Stimulated activated naive CD8-positive, alpha-beta T cell treated with anti-CD3 and anti-CD28 coated beads, Interleukin-15, amount 100 ng/mL, for 72 hours (primary cell): ENCODE data around the gene TLN1.

Experiments
- ATAC-seq: fragments of 150-1000 bp; cut with Tn5 transposase; 2 replicates; pipeline ENCODE4 v1.10.0; 2021; ENCODE audit warnings: mild to moderate bottlenecking, moderate library complexity
- DNase-seq, 2 donors: peaks; one replicate each; pipeline ENCODE4 v3.0.0; 2021 to 2022
- H3K27ac Mint-ChIP-seq, 2 donors: one replicate each; pipeline ENCODE4 v1.8.0; 2022; ENCODE audit warnings: mild to moderate bottlenecking in 2 of 2, mixed read lengths in 2 of 2, moderate library complexity in 2 of 2
- H3K27me3 Mint-ChIP-seq: one replicate; pipeline ENCODE4 v1.8.0; 2022; ENCODE audit warnings: mixed read lengths
- H3K4me1 Mint-ChIP-seq: one replicate; pipeline ENCODE4 v1.8.0; 2022; ENCODE audit warnings: mild to moderate bottlenecking, mixed read lengths
- H3K4me3 Mint-ChIP-seq, 2 donors: one replicate each; pipeline ENCODE4 v1.8.0; 2022; ENCODE audit warnings: mild to moderate bottlenecking in 2 of 2, mixed read lengths in 2 of 2, moderate library complexity in 1 of 2
- H3K9me3 Mint-ChIP-seq, 2 donors: one replicate each; pipeline ENCODE4 v1.8.0; 2022; ENCODE audit warnings: mixed read lengths in 2 of 2

TLN1 gene

DNA sequence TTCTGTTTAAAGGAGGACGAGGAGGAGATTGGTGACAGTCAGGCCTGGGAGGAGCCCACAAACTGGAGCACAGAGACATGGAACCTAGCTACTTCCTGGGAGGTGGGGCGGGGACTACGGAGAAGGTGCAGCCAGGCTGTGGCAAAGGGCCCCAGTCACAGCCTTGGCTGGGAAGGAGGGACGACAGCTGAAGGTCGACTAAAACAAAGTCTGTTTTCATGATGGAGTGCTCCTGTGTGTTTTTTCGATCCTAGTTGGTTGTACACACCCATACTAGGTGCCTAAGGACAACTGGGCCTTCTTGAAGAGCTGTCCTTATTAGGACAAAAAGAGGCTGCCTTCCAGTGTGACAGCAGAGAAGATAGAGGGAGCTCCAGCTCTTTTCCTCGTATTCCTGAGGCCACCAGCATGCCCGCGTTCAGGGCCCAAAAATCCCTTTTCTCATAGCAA is 71.0 kb downstream of the TLN1 start:
- Mint-ChIP-seq H3K9me3 (no peaks in the 10 kb centered on the region), H3K27ac (no peak overlapping the region), H3K4me3 (no peak overlapping the region), H3K4me1 (peaks cover 94% of the 10 kb centered on the region), H3K27me3 (no peaks in the 10 kb centered on the region)
- DNase-seq = no peak
- ATAC-seq = no peak

GRCh38 chr9:35659340-35659739 is 72.7 kb downstream of the TLN1 start:
- no peaks in the 10 kb centered on the region for H3K27me3 Mint-ChIP-seq
- H3K4me3 Mint-ChIP-seq = peak overlapping the region; percentile 76 to 92
- ATAC-seq (no peak), DNase-seq (no peak)
- peak overlapping the region in 1 of 2 donors; percentile 87 for H3K27ac Mint-ChIP-seq
- H3K9me3 Mint-ChIP-seq = no peaks in the 10 kb centered on the region
- peaks cover 84% of the 10 kb centered on the region for H3K4me1 Mint-ChIP-seq

- Mint-ChIP-seq H3K27ac (peak overlapping the region; percentile 78 to 100), H3K4me3 (peak overlapping the region; percentile 76 to 92), H3K27me3 (no peaks in the 10 kb centered on the region), H3K9me3 (no peaks in the 10 kb centered on the region), H3K4me1 (peaks cover 84% of the 10 kb centered on the region)
- ATAC-seq = peak; percentile 5
- DNase-seq = no peak
These were observed 73.1 kb downstream of the TLN1 start for GRCh38 chr9:35658968-35659220.

- Mint-ChIP-seq H3K27ac (peak within 1 kb of the TSS; percentile 98 to 100), H3K4me3 (peak within 1 kb of the TSS; percentile 76 to 92), H3K27me3 (no peaks in the 10 kb centered on the region), H3K4me1 (peaks cover 80% of the 10 kb centered on the region), H3K9me3 (no peaks in the 10 kb centered on the region)
- DNase-seq (peak; percentile 84 to 86), ATAC-seq (peak; percentile 65)
These were observed 73.6 kb downstream of the TLN1 start, which contains the start of gene CCDC107 for GRCh38 chr9:35658137-35658967. CCDC107 (plus strand) TSS chr9:35658292; CDS start chr9:35658380, 88 bp downstream.

DNA sequence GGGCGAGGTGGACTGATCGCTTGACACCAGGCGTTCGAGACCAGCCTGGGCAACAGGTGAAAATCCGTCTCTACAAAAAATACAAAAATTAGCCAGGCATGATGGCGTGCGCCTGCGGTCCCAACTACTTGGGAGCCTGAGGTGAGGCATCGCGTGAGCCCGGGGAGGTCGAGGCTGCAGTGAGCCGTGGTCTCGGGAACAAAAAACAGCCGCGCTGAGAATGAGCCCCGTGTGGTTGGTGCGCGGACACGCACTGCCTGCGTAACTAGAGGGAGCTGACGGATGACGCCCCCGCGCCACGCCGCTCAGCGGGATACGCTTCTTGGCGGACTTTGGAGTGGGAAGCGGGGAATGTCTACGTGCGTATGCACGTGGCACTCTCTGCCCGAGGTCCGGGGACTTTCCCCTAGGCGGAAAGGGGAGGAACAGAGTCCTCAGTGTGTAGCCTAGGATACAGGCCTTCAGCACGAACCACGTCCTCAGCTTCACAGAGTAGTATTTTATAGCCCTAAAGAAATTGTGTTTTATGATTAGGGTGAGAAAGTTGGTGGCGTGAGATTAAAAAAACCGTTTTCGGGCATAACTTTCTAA is 74.4 kb downstream of the TLN1 start, which contains the start of gene RMRP:
TSS of gene RMRP (minus strand) at position 474 of the 591 bp plus-strand sequence.
- peak; percentile 95 for ATAC-seq
- peak within 1 kb of the TSS; percentile 76 to 92 for H3K4me3 Mint-ChIP-seq

GRCh38 chr9:35656831-35657545 is 75.0 kb downstream of the TLN1 start:
- Mint-ChIP-seq H3K27ac (peak overlapping the region; percentile 98 to 100), H3K9me3 (no peaks in the 10 kb centered on the region), H3K4me1 (peaks cover 69% of the 10 kb centered on the region), H3K27me3 (no peaks in the 10 kb centered on the region), H3K4me3 (peak overlapping the region; percentile 76 to 92)
- no peak for DNase-seq
- no peak for ATAC-seq

More for the DNA sequence above, 74.4 kb downstream of the TLN1 start, which contains the start of gene RMRP:
- Mint-ChIP-seq H3K27ac (peak within 1 kb of the TSS; percentile 98 to 100), H3K9me3 (no peaks in the 10 kb centered on the region), H3K27me3 (no peaks in the 10 kb centered on the region), H3K4me1 (peaks cover 73% of the 10 kb centered on the region)
- peak; percentile 90 to 96 for DNase-seq

- no peaks in the 10 kb centered on the region for H3K27me3 Mint-ChIP-seq
- DNase-seq (no peak), ATAC-seq (no peak)
- no peak overlapping the region for H3K4me3 Mint-ChIP-seq
- H3K4me1 Mint-ChIP-seq = peaks cover 70% of the 10 kb centered on the region
- H3K9me3 Mint-ChIP-seq = no peaks in the 10 kb centered on the region
- H3K27ac Mint-ChIP-seq = no peak overlapping the region
These were observed 75.6 kb downstream of the TLN1 start for GRCh38 chr9:35656348-35656747.

GRCh38 chr9:35653611-35654010 is 78.4 kb downstream of the TLN1 start:
- peak overlapping the region in 1 of 2 donors; percentile 80 for H3K27ac Mint-ChIP-seq
- ATAC-seq (no peak), DNase-seq (no peak)
- no peak overlapping the region for H3K4me3 Mint-ChIP-seq
- H3K4me1 Mint-ChIP-seq = peaks cover 61% of the 10 kb centered on the region
- H3K9me3 Mint-ChIP-seq = no peaks in the 10 kb centered on the region
- no peaks in the 10 kb centered on the region for H3K27me3 Mint-ChIP-seq

DNA sequence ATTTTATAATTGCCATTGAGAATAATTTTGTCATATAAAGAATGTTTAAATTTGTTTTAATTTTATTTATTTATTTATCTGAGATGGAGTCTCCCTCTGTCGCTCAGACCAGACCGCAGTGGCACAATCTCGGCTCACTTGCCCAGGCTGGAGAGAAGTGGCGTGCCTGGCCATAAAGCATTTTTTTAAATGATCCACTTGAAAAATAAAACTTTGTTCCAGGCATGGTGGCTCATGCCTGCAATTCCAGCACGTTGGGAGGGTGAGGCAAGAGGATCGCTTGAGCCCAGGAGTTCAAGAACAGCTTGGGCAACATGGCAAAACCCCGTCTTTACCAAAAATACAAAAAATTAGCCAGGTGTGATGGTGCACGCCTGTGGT is 79.2 kb downstream of the TLN1 start:
- ATAC-seq (no peak), DNase-seq (no peak)
- Mint-ChIP-seq H3K27ac (no peak overlapping the region), H3K9me3 (no peaks in the 10 kb centered on the region), H3K4me1 (peaks cover 65% of the 10 kb centered on the region), H3K27me3 (no peaks in the 10 kb centered on the region), H3K4me3 (no peak overlapping the region)

GRCh38 chr9:35651956-35652828 is 79.8 kb downstream of the TLN1 start:
- no peaks in the 10 kb centered on the region for H3K9me3 Mint-ChIP-seq
- H3K27ac Mint-ChIP-seq = peak overlapping the region in 1 of 2 donors; percentile 42
- H3K4me3 Mint-ChIP-seq = peak overlapping the region; percentile 17 to 45
- no peak for ATAC-seq
- no peaks in the 10 kb centered on the region for H3K27me3 Mint-ChIP-seq
- H3K4me1 Mint-ChIP-seq = peaks cover 65% of the 10 kb centered on the region
- DNase-seq = no peak

DNA sequence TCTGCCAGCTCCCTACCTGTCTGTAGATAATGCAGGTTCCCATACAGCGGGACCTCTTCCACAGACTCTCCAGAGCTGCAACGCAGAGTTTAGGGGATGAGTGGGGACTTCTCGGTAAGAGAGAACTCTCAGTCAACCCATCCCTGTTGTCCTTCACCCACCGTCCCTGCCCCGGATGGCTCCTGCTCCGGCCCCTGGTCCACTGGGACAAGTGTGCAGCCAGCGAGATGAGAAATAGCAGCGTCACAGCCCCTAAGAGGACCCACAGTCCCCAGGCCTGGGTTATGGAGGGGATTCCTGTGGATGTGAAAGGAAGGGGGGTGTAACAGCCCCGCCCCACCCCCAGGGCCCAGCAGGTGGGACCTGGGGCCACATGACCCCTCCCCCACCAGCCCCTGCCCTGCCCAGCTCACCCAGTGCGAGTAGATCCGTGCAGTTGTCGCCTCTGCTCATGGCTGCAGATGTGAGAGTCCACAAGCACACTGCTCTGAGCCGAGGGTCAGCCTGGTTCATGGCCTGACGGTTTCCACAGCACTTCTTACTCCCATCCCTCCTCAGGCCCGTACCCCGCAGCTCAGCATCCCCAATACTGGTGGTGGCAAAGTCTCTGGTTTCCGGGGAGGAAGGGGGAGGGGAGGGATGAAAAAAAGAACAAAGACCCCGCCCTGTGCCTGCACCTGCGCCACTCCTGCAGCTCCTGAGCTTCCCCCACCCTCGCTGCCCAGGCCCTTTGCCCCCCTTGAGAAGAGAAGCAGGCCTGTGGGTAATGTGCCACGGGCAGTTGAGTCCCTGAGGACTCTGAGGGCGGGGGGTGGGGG is 81.4 kb downstream of the TLN1 start, which contains the start of gene SIT1:
TSS of gene SIT1 (minus strand) at position 591 of the 818 bp plus-strand sequence. CDS start at position 513, 78 bp downstream.
- peak in 1 of 2 donors; percentile 42 for DNase-seq
- H3K4me1 Mint-ChIP-seq = peaks cover 62% of the 10 kb centered on the region
- H3K9me3 Mint-ChIP-seq = no peaks in the 10 kb centered on the region
- peak; percentile 23 for ATAC-seq
- H3K27ac Mint-ChIP-seq = peak within 1 kb of the TSS; percentile 95 to 96
- no peaks in the 10 kb centered on the region for H3K27me3 Mint-ChIP-seq
- H3K4me3 Mint-ChIP-seq = peak within 1 kb of the TSS; percentile 89 to 93

DNA sequence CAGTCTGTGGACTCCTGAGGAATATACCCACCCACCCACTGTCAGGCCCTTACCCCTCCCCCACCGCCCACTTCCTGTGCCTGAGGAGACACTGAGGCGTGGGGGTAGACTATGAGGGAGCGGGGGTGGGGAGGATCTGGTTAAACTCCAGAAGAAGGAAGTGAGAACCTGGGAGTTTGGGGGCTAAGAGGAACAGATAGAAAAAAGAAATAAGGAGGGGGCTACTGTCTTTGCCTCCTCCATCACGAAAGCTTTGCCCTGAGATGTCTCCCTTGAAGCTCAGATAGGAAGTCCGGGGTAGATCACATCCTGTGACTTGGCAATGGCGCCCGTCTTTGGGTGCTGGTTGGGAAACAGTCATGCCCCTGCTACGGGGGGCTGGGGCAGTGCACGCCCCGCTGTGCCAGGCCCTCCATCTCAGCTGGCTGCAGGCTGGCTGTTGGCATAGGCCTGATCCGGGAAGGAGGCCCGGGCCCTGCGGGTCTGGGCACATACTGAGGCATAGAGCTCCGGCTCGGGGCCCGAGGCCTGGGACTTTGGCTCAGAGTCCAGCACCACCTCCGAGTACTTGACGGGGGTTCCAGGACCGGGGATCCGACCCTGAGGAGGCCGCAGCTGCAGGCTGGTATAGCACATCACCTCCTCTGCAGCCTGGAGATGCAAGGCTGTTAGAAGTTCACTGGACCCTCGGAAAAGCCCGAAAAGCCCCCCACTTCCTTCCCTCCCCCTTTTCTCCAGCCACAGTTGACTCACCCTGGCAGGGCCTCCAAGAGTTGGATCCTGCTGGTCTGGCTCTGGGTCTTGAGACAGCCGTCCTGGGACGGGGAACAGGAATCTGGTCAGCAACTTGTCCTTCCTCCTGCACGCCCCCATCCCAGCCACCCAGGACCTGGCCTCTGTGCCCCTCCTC is 82.3 kb downstream of the TLN1 start:
- DNase-seq (peak; percentile 38 to 44), ATAC-seq (peak; percentile 12)
- H3K4me3 Mint-ChIP-seq = peak overlapping the region; percentile 89 to 93
- H3K4me1 Mint-ChIP-seq = peaks cover 69% of the 10 kb centered on the region
- peak overlapping the region; percentile 95 to 96 for H3K27ac Mint-ChIP-seq
- H3K9me3 Mint-ChIP-seq = no peaks in the 10 kb centered on the region
- no peaks in the 10 kb centered on the region for H3K27me3 Mint-ChIP-seq
